Suprapubic skin (tissue), 3 donors: Measurements from ENCODE around the gene ARPC4.

Experiments used
- CTCF ChIP-seq, 2 donors: fragments of 200-600 bp in 1 of 2; fragments of 450-650 bp in 1 of 2; sonication (generic) in 1 of 2; IDR thresholded peaks; one replicate each; pipeline ENCODE4 v1.5.1; 2016 to 2019; ENCODE audit warnings: antibody characterized with exemption in 2 of 2, mild to moderate bottlenecking in 1 of 2, moderate library complexity in 1 of 2
- EP300 ChIP-seq: sonication (generic); formaldehyde crosslinking; IDR thresholded peaks from one replicate; pipeline ENCODE4 v1.6.1; 2017; ENCODE audit warnings: antibody characterized with exemption
- POLR2A ChIP-seq, 2 donors: fragments of 450-650 bp; IDR thresholded peaks; one replicate each; pipeline ENCODE4 v1.6.1; 2017; ENCODE audit warnings: antibody characterized with exemption in 2 of 2, mild to moderate bottlenecking in 2 of 2, moderate library complexity in 2 of 2

- TF ChIP-seq CTCF (IDR thresholded peaks at IDR 0.05) = no peak
- TF ChIP-seq POLR2A (IDR thresholded peaks at IDR 0.05) = no peak
- TF ChIP-seq EP300 = no peak
These were observed 14.5 kb upstream of the ARPC4 start for GRCh38 chr3:9778143-9779074.
